GM15510 (cell line): Measurements from ENCODE around the gene POU2AF1.

Experiments
- POLR2A ChIP-seq: IDR thresholded peaks from 3 replicates; pipeline ENCODE4 v1.6.1; 2011; ENCODE audit warnings: borderline replicate concordance; ENCODE audit not compliant: insufficient read length; ENCODE audit errors: extremely low read depth

Gene POU2AF1

DNA sequence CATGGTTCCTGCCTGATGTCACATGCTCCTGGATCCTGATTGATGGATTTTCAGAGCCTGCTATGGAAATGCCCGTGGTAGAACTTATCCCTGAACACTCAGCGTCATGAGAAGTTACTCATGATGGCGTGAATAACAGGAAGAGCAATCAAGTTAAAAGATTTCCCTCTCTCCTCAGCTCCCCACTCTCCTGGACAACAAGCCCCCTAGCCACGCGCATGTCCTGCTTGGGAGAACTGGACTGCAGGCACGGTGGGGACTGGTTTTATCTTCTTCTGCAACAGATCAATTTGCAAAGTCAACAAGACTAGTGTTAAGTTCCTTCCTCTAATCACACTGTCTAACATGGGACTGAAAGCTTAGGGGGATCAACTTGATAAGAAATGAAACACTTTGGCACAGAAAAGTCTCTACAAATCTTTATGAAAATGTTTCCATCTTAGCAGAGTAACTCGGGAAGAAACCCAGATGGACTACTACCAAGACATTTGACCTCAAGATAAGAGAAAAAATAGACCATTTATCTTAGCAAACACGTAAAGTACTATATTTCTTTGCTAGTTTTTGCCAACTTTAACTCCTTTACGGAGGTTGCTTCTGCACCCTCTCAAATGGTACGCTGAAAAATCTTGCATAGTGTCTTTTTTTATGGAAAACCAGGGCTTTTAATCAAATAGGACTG, 27.6 kb downstream of the POU2AF1 start:
- TF ChIP-seq POLR2A: no peak

DNA sequence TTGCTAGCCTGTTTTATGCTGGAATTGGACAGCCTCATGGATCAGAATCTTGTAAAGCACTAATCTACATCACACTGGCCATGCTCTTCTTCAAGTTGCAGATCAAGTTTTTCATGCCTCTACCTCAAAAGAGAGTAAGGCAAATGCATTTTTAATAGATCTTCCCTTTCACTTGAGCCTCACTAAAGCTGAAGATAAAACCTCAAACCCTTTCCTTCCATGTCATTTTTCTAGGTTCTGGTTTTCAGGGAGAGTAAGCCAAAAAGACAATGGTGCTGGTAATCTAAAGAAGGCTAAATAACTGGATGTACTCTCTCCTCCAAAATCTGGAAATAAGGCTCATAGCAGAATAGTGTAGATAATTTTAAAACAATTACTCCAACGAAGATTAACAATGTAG, 28.3 kb downstream of the POU2AF1 start:
- no peak for TF ChIP-seq POLR2A

DNA sequence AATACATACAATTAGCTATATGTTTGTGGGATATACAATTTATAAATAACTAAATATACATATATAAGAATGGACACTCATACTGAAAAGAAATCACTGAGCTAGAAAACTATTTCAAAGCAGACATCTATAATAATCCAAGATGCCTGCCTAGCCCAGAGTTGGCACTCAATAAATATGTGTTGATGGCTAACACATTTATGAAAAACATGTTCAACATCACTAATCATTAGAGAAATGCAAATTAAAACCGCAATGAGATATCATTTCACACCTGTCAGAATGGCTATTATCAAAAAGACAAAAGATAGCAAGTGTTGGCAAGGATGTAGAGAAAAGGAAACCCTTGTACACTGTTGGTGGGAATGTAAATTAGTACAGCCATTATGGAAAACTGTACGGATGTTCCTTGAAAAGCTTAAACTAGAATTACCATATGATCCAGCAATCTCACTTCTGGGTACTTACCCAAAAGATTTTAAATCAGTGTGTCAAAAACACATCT, 29.8 kb downstream of the POU2AF1 start:
- no peak for TF ChIP-seq POLR2A

DNA sequence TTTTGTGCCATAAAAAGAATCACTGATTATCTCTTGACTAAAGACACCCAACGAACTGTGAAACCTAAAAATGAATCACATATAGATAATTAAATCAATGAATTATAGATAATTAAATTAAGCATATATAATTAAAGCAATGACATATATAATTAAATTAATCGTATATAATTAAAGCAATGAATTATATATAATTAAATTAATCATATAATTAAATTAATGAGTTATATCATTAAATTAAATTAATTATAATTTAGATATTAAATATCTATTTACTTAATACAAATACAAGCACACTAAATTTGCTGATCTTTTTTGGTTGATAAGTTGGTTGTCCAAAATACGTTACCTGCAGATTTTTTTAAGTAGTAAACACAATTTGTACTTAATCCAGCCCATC, 30.9 kb downstream of the POU2AF1 start:
- TF ChIP-seq POLR2A: no peak

DNA sequence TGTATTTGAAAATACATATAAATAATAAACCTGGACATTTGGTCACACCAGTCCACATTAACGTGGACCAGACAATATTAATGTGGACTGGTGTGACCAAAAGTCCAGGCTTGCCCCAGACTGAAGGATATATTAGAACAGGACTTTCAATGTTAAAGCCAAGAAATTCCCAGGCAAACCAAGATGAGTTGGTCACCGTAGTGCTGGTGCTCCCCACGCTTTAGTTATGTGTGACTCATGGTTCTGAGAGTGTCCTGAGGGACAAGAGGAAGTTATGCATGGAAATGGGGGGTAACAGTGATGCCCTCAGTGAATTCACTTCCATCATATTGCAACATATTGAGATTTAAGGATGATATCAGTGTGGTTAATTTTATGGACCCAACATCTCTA, 31.4 kb downstream of the POU2AF1 start:
- TF ChIP-seq POLR2A: no peak

DNA sequence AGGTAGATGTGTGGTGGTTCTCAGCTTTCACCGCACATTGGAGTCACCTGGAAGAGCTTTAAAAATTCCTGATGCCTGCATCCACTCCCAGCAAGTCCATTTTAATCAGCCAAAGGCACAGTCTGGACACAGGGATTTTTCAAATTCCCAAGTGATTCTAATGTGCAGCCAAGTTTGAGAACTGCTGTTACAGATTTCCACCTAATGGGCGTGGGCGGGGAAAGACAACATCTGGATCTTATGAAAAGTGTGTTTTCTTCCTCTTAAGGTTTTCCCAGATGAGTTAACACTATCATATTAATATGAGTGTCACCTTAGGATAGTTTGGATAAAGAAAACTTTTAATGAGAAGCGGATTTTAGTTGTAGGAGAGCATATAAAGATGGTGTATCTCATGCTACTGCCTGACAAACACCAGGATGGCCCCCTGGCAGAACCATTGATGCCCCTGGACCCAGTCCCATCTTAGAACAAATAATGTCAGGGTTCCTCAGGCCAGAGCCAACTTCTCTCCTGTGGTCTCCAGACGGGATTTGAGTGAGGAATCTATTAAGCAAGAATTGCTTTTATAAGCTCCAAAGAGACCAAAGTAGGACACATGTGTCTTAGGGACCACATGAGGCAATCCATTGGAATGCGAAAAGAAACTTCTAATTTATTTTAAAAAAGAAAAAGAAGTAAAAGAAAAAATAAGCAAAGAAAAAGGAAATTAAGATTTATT, 31.9 kb downstream of the POU2AF1 start:
- TF ChIP-seq POLR2A: no peak

DNA sequence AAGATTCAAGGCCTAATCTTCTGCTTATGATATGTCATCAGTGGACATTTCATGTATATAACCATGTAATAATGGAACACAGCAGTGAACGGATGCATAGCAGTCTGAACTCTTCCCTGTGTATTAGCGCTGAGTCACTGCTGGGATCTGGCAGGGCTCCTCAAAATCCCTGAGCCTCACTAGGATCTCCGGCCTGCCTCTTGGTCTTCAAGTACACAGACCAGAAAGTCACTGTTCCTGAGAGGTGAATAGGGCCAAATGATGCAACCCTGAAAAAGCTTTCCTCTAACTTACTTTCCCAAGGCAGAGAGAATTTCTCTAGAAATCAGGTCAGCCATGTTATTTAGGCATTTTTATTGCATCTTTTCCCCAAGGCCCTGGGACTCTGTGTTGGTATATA, 35.0 kb downstream of the POU2AF1 start:
- no peak for TF ChIP-seq POLR2A

DNA sequence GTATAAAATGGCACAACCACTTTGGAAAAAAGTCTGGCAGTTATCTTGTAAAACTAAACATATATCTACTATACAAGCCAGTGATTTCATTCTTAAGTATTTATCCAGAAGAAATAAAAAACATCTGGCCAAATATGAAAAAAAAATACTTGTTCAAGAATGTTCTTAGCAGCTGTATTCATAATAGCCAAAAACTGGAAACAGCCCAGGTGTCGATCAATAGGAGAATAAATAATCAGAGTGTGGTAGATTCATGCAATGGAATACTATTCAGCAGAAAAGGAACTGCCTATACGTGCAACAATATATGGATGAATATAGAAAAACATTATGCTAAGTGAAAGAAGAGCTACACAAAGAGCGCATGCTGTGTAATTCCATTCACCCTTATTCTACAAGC, 36.7 kb downstream of the POU2AF1 start:
- TF ChIP-seq POLR2A: no peak

DNA sequence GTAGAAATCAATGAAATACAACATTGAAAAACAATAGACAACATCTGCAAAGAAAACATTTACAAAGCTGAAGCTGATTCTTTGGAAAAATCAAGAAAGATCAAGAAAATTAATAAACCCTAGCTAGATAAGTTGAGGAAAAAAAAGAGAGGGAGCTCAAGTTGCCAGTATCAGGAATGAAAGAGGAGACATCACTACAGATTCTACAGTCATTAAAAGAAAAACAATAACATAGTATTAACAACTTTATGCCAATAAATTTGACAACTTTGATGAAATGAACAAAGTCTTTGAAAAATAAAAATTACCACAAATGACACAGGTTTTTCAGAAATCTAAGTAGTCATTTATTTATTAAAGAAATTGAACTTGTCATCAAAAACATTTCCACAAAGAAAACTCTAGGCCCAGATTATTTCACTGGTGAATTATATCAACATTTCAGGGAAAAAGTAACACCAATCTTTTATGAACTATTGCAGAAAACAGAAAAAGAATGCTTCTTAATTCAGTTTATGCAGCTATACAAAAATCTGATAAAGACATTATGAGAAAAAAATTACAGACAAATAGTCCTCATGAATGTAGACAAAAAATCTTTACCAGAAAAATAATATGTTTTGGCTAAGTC, 39.2 kb downstream of the POU2AF1 start:
- no peak for TF ChIP-seq POLR2A

DNA sequence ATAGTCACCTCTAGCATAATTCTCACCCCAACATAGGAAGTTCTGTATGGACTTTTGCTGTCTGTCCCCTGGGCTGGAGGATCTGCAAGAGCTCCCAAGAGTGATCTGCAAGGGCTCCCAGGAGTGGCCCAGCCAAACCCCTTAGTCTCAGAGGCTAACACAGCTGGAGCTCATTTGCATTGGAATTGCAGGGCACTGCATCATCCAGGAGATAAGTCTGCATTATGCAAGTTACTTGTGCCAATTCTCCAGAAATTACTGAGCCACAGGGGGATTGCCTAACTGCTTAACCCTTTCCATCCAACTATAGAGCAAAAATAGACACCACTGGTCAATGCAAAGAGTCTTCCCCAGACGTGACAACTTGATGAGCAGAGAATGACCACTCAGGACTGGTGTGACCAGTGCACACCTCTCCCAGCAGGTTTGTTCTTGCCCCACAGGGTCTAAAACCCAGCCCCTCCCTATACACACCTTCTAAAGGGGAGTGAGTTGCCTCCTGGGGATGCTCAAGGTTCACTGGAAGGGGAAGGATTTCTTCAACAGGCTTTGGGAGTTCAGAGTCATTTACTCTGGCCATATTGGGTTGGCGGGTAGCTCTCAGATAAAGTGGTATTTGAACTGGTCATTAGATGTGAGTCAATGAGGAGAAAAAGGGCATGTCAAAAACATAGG, 42.4 kb downstream of the POU2AF1 start:
- no peak for TF ChIP-seq POLR2A

DNA sequence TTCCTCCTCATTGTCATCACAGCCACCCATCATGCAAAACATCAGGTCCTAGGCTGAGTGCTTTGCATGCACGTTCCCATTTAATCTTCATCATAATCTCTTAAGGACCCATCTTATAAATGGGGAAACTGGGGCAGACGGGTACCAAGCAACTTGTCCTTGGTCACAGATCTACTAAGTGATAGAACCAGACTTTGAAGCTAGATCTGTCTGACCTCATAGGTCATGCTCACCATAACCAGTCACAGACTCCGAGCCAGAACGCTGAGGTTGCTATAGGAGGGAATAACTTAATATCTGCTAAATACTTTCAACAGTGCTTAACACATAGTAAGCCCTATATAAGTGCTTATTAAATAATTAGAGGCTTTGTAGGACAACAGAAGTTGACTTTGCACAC, 43.0 kb downstream of the POU2AF1 start:
- TF ChIP-seq POLR2A: no peak

DNA sequence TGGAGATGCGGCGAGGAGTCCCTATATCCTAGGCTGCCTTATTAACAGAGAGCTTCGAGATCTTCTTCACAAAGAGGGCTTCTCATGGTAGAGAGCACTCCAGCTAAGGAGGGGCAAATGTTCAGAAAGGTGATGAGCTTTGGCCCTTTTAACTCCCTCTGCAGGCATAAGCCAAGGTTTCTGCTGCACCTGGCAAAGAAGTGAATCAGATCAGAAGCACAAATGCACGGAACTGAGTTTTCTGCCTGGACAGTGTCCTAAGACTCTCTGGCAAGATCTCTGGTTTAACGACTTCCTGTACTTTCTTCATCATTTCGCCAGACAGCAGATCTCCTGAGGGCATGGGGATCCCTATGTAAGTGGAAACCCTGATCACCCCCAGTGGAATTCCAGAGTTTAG, 43.5 kb downstream of the POU2AF1 start:
- no peak for TF ChIP-seq POLR2A

DNA sequence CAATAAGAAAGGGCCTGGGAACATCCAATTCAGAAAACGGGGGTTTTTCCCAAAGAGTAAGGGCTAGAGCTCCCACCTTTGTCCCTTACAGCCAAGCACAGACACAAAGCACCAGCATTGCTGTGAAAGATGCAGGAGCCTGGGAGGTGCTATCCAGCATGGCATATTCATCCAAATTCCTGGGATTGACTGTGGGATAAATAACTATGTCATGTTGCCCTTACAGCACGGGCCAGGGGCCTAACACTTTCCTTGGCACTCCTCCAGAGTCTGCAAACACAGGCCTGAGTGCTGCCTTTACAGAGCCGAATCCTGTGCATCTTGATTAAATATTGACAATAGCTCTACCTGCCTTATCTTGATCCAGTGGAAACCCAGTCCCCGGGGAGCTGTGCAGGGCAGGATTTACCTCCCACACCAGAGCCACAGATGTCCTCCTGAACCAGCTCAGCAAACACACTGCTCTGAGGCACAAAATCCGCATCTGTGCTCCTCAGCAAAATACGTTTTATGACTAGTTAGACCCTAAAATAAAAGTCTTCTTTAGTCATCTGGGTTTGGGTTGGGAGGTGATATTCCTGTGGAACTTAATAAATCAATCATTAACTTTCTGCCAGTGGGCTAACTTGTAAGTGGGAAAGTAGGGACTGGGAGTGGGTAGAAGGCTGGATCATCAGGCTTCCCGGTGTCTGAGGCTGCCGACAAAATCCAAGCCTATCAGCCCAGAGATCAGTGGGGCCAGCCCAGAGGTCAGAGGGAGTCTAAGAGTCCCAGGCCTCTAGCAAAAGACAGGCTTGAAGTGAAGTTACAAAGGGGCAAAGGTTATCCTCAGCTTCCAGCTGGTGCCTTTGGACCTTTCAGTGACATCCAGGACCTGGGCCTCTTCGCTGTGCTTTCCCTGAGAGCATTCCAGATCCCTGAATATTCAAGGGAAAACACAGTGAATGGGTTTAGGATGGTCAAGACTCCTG, 44.3 kb downstream of the POU2AF1 start:
- no peak for TF ChIP-seq POLR2A
